Measurements from ENCODE around the gene SGCA.

SGCA gene

DNA sequence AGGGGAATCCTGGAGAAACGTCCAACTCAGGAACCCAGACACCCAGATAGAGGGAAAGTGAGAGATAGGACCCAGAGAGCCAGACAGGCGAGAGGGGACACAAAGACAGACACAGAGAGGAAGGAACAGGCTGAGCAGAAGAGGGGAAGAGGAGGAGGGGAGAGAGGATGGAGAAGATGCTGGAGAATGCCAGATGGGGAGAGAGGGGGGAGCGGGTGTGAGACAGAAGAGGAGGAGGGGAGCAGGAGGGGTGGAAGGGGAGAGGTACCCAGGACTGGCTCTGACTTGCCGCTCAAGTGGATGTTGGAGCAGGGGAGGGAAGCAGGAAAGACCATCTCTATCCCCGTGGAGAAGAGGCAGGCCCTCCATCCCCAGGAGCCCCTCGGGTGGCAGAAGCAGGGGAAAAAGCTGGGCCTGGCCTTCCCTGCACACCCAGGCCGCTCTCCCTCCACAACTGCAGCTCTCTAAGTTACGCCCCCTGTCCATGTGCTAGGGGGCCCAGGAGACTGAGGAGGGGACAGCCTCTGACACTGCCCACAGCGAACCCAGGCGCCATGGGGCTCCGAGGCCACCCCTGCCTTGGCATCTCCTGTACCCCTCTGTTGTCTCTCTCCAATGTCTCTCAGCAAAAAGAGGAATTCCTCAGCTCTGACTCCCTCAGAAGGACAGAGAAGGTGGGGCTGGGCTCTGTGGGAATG is 20.1 kb upstream of the SGCA start:
- no peaks in the 10 kb centered on the region for H3K9me3 ChIP-seq (ENCODE audit: insufficient read depth, low read depth, low read length)
- no peak overlapping the region for H3K9ac ChIP-seq (ENCODE audit: low read depth, low read length)
- no peak overlapping the region for H3K27ac ChIP-seq (ENCODE audit: low read depth, low read length)
- no peak overlapping the region for H3K4me3 ChIP-seq (ENCODE audit: low read length)
- 82% methylated on average over 11 of the region's 11 CpGs for whole genome bisulfite sequencing
- peaks cover 17% of the 10 kb centered on the region for H3K27me3 ChIP-seq (ENCODE audit: insufficient read depth, low read length)
- 0 out of 2 replicates have a peak, but pooled peaks cover 8% of the 10 kb centered on the region for H3K4me1 ChIP-seq (ENCODE audit: insufficient read depth, low read length)
- peaks cover 37% of the 10 kb centered on the region; the same call in 1 of the 2 replicates for H3K36me3 ChIP-seq (ENCODE audit: insufficient read depth, low read length)

DNA sequence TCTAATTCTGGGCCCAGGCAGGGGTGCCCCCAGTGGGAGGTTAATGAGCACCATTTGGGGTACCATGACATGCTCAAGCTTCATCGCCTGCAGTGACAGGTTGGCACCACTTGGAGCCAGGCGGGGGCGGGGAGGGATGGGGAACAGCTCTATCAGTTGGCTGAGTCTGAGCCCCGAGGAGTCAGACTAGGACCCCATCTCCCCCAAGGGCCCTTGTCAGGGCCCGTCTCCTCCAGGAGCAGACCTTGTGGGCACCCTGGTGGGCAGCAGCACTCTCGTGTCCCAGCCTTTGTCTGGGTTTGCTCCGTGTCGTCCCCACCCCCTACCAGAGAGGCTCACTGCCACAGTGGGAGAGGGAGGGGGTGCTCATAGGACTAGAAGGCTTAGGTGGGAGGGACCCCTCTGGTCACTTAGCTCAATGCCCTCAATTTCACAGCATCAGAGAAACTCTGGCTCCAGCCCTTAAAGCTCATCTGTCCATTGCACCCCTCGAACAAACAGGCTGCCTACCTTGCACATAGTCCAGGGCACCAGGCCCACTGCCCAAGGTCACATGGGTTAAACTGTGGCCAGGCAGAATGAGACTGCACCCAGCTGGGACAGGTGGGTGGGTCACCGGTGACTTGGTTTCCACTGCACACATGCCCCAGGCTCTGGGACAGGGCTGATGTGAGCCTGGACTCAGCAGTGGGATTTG is 19.4 kb upstream of the SGCA start:
- 83% methylated on average over 8 of the region's 10 CpGs for WGBS
- 0 out of 2 replicates have a peak, but pooled peaks cover 8% of the 10 kb centered on the region for H3K4me1 ChIP-seq (ENCODE audit: insufficient read depth, low read length)
- H3K9ac ChIP-seq (ENCODE audit: low read depth, low read length), result no peak overlapping the region
- peaks cover 32% of the 10 kb centered on the region; the same call in 1 of the 2 replicates for H3K36me3 ChIP-seq (ENCODE audit: insufficient read depth, low read length)
- no peak overlapping the region for H3K27ac ChIP-seq (ENCODE audit: low read depth, low read length)
- no peak overlapping the region for H3K4me3 ChIP-seq (ENCODE audit: low read length)
- peaks cover 17% of the 10 kb centered on the region for H3K27me3 ChIP-seq (ENCODE audit: insufficient read depth, low read length)
- H3K9me3 ChIP-seq (ENCODE audit: insufficient read depth, low read depth, low read length), result no peaks in the 10 kb centered on the region

- Histone ChIP-seq H3K27ac (ENCODE audit: low read depth, low read length) (no peak overlapping the region), H3K4me3 (ENCODE audit: low read length) (no peak overlapping the region), H3K36me3 (ENCODE audit: insufficient read depth, low read length) (peaks cover 25% of the 10 kb centered on the region; the same call in 1 of the 2 replicates), H3K9ac (ENCODE audit: low read depth, low read length) (no peak overlapping the region), H3K27me3 (ENCODE audit: insufficient read depth, low read length) (peaks cover 17% of the 10 kb centered on the region), H3K9me3 (ENCODE audit: insufficient read depth, low read depth, low read length) (no peaks in the 10 kb centered on the region), H3K4me1 (ENCODE audit: insufficient read depth, low read length) (0 out of 2 replicates have a peak, but pooled peaks cover 8% of the 10 kb centered on the region)
- WGBS, result 76% methylated on average over 14 of the region's 15 CpGs
Observed at GRCh38 chr17:50146927-50147665, 18.7 kb upstream of the SGCA start.

GRCh38 chr17:50147841-50148225 is 18.0 kb upstream of the SGCA start:
- Histone ChIP-seq H3K36me3 (ENCODE audit: insufficient read depth, low read length) (peaks cover 19% of the 10 kb centered on the region; the same call in 1 of the 2 replicates), H3K4me1 (ENCODE audit: insufficient read depth, low read length) (peaks cover 15% of the 10 kb centered on the region; the same call in 1 of the 2 replicates), H3K27me3 (ENCODE audit: insufficient read depth, low read length) (peaks cover 17% of the 10 kb centered on the region), H3K27ac (ENCODE audit: low read depth, low read length) (no peak overlapping the region), H3K4me3 (ENCODE audit: low read length) (peak overlapping the region; percentile 69; the same call in 1 of the 2 replicates), H3K9me3 (ENCODE audit: insufficient read depth, low read depth, low read length) (no peaks in the 10 kb centered on the region), H3K9ac (ENCODE audit: low read depth, low read length) (no peak overlapping the region)
- WGBS, result 33% methylated on average over 5 of the region's 5 CpGs

DNA sequence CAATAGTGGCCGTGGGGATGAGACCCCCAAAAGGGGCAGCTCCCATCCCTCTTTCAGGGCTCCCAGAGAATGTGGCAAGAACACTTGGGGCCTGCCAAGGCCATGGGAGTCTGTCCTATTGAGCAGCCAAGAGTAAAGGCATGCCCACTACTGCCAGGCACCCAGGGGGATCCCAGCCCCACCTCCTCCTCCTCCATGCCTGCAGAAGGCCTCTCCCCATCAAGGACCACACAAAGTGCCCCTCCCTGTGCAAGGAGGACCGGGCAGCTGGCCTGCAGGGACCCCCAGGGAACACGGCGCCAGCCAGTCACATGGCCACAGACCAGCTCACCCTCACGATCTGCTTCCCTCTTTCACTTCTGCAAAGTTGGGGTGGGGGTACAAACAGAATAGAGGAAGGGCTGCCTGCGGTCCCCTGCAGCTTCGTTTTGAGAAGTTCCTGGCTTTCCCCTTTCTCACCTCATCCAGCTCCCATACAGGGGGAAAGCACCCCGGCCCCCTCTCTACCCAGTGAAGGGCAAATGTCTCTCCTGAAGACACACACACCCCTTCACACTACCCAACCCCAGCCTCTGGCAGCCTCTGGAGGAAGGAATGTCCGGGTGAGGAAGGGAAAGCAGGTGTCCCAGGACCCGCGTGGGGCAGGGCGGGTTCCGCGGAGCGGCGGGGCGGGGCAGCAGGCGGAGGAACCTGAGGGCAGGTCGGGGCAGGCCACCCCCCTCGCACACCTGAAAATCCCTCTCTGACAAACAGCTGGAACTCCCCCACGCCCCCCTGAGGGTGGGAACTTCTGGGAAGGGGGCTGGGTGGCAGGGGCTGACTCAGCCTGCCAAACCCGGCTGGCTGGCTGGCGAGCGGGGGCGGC is 17.3 kb upstream of the SGCA start:
- Histone ChIP-seq H3K27ac (ENCODE audit: low read depth, low read length) (no peak overlapping the region), H3K4me3 (ENCODE audit: low read length) (peak overlapping the region; percentile 69), H3K4me1 (ENCODE audit: insufficient read depth, low read length) (peaks cover 17% of the 10 kb centered on the region; the same call in 1 of the 2 replicates), H3K9ac (ENCODE audit: low read depth, low read length) (no peak overlapping the region), H3K9me3 (ENCODE audit: insufficient read depth, low read depth, low read length) (no peaks in the 10 kb centered on the region), H3K36me3 (ENCODE audit: insufficient read depth, low read length) (peaks cover 15% of the 10 kb centered on the region; the same call in 1 of the 2 replicates), H3K27me3 (ENCODE audit: insufficient read depth, low read length) (peaks cover 17% of the 10 kb centered on the region)
- 7% methylated on average over 25 of the region's 25 CpGs for WGBS

- Histone ChIP-seq H3K9ac (ENCODE audit: low read depth, low read length) (no peak overlapping the region), H3K9me3 (ENCODE audit: insufficient read depth, low read depth, low read length) (no peaks in the 10 kb centered on the region), H3K36me3 (ENCODE audit: insufficient read depth, low read length) (peaks cover 10% of the 10 kb centered on the region; the same call in 1 of the 2 replicates), H3K4me3 (ENCODE audit: low read length) (peak overlapping the region; percentile 69), H3K4me1 (ENCODE audit: insufficient read depth, low read length) (peaks cover 17% of the 10 kb centered on the region; the same call in 1 of the 2 replicates), H3K27me3 (ENCODE audit: insufficient read depth, low read length) (peaks cover 17% of the 10 kb centered on the region), H3K27ac (ENCODE audit: low read depth, low read length) (no peak overlapping the region)
- WGBS, result under 1% methylated on average over 30 of the region's 30 CpGs
Observed at GRCh38 chr17:50149091-50149416, 16.8 kb upstream of the SGCA start.

DNA sequence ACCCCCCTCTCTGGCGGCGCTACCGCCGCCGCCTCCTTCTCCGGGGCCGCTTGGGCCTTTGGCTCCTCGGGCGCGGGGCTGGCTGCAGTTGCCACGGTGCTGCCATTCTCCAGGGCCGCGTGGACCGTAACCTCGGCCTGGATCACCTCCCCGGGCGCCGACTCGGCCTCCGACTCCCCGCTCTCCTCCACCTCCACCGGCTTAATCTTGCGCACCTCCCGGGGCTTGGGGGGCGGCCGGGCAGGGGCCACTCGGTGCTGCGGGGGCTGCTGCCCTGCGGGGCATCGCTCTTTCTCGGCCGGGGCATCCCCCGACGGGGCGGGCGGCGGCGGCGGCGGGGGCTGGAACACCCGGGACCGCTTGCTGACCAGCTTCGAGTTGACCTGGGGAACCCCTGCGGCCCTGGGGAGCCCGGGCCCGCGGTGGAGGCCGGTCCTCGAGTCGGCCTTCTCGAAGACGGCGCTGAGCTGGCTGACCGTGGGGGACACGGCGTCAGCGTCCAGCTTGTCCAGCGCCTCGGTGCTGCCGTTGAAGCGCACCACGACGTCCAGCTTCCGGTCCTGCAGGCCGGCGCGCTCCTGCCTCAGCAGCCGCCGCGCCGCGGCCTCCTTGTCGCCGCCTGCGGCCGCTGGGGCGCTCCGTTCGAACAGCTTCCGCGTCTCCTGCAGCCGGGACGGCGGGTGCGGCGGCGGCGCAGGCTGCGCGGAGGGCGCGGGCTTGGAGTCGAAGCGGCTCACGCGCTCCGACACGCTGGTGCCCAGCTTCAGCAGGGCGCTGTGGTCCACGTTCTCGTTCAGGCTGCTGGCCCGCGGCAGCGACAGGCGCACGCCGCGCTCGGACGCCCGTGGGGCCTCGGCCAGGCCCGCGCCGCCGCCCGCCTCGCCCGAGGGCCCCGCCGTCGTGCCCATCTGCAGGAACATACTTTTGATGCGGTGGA is 16.1 kb upstream of the SGCA start:
- Histone ChIP-seq H3K9me3 (ENCODE audit: insufficient read depth, low read depth, low read length) (no peaks in the 10 kb centered on the region), H3K4me1 (ENCODE audit: insufficient read depth, low read length) (peaks cover 17% of the 10 kb centered on the region; the same call in 1 of the 2 replicates), H3K36me3 (ENCODE audit: insufficient read depth, low read length) (peaks cover 5% of the 10 kb centered on the region; the same call in 1 of the 2 replicates), H3K27me3 (ENCODE audit: insufficient read depth, low read length) (peaks cover 17% of the 10 kb centered on the region), H3K27ac (ENCODE audit: low read depth, low read length) (no peak overlapping the region), H3K4me3 (ENCODE audit: low read length) (peak overlapping the region; percentile 69), H3K9ac (ENCODE audit: low read depth, low read length) (peak overlapping the region; percentile 35; the same call in 1 of the 2 replicates)
- under 1% methylated on average over 123 of the region's 123 CpGs for WGBS

- peaks cover 17% of the 10 kb centered on the region for H3K27me3 ChIP-seq (ENCODE audit: insufficient read depth, low read length)
- H3K9ac ChIP-seq (ENCODE audit: low read depth, low read length), result peak within 1 kb of the TSS; percentile 41
- peaks cover 24% of the 10 kb centered on the region for H3K4me1 ChIP-seq (ENCODE audit: insufficient read depth, low read length)
- H3K9me3 ChIP-seq (ENCODE audit: insufficient read depth, low read depth, low read length), result no peaks in the 10 kb centered on the region
- peak within 1 kb of the TSS; percentile 69 for H3K4me3 ChIP-seq (ENCODE audit: low read length)
- no peaks in the 10 kb centered on the region for H3K36me3 ChIP-seq (ENCODE audit: insufficient read depth, low read length)
- H3K27ac ChIP-seq (ENCODE audit: low read depth, low read length), result peak within 1 kb of the TSS; percentile 69; the same call in 1 of the 2 replicates
- under 1% methylated on average over 69 of the region's 69 CpGs for WGBS
Observed at GRCh38 chr17:50150354-50151040, 15.3 kb upstream of the SGCA start, which contains the start of gene PPP1R9B. Gene PPP1R9B, minus strand, starts transcription at chr17:50150677. Its CDS starts 164 bp downstream, at chr17:50150513.
